ENCODE data around the gene SCAND1.

- TF ChIP-seq, protein P1, sequence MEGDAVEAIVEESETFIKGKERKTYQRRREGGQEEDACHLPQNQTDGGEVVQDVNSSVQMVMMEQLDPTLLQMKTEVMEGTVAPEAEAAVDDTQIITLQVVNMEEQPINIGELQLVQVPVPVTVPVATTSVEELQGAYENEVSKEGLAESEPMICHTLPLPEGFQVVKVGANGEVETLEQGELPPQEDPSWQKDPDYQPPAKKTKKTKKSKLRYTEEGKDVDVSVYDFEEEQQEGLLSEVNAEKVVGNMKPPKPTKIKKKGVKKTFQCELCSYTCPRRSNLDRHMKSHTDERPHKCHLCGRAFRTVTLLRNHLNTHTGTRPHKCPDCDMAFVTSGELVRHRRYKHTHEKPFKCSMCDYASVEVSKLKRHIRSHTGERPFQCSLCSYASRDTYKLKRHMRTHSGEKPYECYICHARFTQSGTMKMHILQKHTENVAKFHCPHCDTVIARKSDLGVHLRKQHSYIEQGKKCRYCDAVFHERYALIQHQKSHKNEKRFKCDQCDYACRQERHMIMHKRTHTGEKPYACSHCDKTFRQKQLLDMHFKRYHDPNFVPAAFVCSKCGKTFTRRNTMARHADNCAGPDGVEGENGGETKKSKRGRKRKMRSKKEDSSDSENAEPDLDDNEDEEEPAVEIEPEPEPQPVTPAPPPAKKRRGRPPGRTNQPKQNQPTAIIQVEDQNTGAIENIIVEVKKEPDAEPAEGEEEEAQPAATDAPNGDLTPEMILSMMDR (IDR thresholded peaks at IDR 0.05), result no peak
- no peak for TF ChIP-seq POLR2A (IDR thresholded peaks at IDR 0.05)
- no peak for TF ChIP-seq POLR2AphosphoS5 (IDR thresholded peaks at IDR 0.05)
Observed at GRCh38 chr20:35917077-35917476, 37.2 kb downstream of the SCAND1 start.

Measured in breast epithelium (tissue), 3 donors.